Right atrium auricular region (tissue), 2 donors: ENCODE data around the gene DCANP1. TPM values are rescaled to one million over a fixed set of nuclear protein-coding genes. Genes with fewer than 3 reads are reported as not detected.

Experiments used
- DNase-seq: peaks from one replicate; pipeline ENCODE4 v3.0.0-alpha.2; 2019; ENCODE audit warnings: low spot score
- H3K27ac ChIP-seq, 2 donors: fragments of 200-600 bp; sonication (generic); 1 replicate in 1 of 2; 2 replicates in 1 of 2; pipeline ENCODE4 v1.5.1; 2016 to 2019
- H3K27me3 ChIP-seq, 2 donors: fragments of 200-600 bp; sonication (generic); one replicate each; pipeline versions ENCODE4 v1.5.1 to v1.6.0; 2017 to 2019
- H3K36me3 ChIP-seq: fragments of 200-600 bp; sonication (generic); one replicate; pipeline ENCODE4 v1.5.1; 2016
- H3K4me1 ChIP-seq, 2 donors: fragments of 200-600 bp; sonication (generic); one replicate each; pipeline versions ENCODE4 v1.5.1 to v1.6.0; 2017 to 2019
- H3K4me3 ChIP-seq, 2 donors: fragments of 200-600 bp; sonication (generic); 1 replicate in 1 of 2; 2 replicates in 1 of 2; pipeline ENCODE4 v1.5.1; 2017 to 2019; ENCODE audit warnings: mild to moderate bottlenecking in 1 of 2, moderate library complexity in 1 of 2
- H3K9me3 ChIP-seq, 2 donors: fragments of 200-600 bp; sonication (generic); one replicate each; pipeline ENCODE4 v1.5.1; 2019
- total RNA-seq, 2 donors: library from RNA; depleted of rRNA; stranded (reverse); fragments of >200 nt; gene quantifications; one replicate each; pipeline ENCODE4 v1.1.0, GENCODE V29; 2016
- TF ChIP-seq, protein P1 (sequence below), 2 donors: fragments of 200-600 bp; sonication (generic); IDR thresholded peaks; one replicate each; pipeline ENCODE4 v1.5.1; 2019; ENCODE audit warnings: antibody characterized with exemption in 2 of 2

Gene DCANP1
- total RNA-seq, 2 donors from 2014 or later, result not detected

DNA sequence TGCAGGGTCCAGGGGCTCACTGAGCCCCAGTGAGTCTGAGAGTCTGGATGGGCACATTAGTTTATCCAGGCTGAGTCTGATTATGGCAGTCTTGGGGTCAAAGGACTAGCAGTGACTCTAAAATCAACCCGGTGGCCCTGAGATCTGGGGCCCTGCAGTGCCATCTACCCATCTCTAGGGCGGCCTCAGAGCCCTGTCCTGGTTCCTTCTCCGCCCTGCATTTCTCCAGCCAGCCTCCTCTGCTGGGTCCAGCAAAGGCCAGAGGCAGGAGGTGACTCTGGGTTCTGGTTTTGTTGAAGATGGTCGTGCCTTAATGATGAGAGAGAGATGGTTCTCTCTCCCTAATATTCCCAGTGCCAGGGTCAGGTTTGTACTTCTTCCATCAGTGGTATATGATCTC, 15.0 kb downstream of the DCANP1 start:
- H3K4me3 ChIP-seq, result no peak overlapping the region
- TF ChIP-seq, protein P1, sequence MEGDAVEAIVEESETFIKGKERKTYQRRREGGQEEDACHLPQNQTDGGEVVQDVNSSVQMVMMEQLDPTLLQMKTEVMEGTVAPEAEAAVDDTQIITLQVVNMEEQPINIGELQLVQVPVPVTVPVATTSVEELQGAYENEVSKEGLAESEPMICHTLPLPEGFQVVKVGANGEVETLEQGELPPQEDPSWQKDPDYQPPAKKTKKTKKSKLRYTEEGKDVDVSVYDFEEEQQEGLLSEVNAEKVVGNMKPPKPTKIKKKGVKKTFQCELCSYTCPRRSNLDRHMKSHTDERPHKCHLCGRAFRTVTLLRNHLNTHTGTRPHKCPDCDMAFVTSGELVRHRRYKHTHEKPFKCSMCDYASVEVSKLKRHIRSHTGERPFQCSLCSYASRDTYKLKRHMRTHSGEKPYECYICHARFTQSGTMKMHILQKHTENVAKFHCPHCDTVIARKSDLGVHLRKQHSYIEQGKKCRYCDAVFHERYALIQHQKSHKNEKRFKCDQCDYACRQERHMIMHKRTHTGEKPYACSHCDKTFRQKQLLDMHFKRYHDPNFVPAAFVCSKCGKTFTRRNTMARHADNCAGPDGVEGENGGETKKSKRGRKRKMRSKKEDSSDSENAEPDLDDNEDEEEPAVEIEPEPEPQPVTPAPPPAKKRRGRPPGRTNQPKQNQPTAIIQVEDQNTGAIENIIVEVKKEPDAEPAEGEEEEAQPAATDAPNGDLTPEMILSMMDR (IDR thresholded peaks at IDR 0.05), result no peak
- H3K9me3 ChIP-seq, result peaks cover 0 to 8% of the 10 kb centered on the region in 2 donors

DNA sequence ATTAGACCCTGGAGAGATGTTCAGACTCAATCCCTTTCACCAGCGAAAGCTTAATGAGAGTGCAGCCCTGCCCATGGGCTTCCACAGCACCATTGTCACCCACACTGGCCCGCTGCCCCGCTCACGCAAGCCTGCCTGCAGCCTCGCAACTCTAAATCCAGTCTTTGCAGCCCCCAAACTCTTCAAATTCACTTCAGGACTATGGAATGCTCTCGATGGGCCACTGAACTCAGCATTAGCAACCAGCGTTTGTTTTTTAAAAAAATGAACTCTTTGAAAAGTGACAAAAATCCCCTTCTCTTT, 17.1 kb downstream of the DCANP1 start:
- Histone ChIP-seq H3K27me3 (no peaks in the 10 kb centered on the region), H3K9me3 (peaks cover 0 to 8% of the 10 kb centered on the region in 2 donors), H3K27ac (no peak overlapping the region), H3K4me1 (peaks cover 0 to 23% of the 10 kb centered on the region in 2 donors), H3K36me3 (no peaks in the 10 kb centered on the region), H3K4me3 (no peak overlapping the region)
- no peak for DNase-seq
- TF ChIP-seq, protein P1 (IDR thresholded peaks at IDR 0.05), result no peak

More for the DNA sequence above, 15.0 kb downstream of the DCANP1 start:
- Histone ChIP-seq H3K27ac (no peak overlapping the region), H3K27me3 (no peaks in the 10 kb centered on the region), H3K4me1 (peaks cover 0 to 23% of the 10 kb centered on the region in 2 donors), H3K36me3 (no peaks in the 10 kb centered on the region)
- no peak for DNase-seq

DNA sequence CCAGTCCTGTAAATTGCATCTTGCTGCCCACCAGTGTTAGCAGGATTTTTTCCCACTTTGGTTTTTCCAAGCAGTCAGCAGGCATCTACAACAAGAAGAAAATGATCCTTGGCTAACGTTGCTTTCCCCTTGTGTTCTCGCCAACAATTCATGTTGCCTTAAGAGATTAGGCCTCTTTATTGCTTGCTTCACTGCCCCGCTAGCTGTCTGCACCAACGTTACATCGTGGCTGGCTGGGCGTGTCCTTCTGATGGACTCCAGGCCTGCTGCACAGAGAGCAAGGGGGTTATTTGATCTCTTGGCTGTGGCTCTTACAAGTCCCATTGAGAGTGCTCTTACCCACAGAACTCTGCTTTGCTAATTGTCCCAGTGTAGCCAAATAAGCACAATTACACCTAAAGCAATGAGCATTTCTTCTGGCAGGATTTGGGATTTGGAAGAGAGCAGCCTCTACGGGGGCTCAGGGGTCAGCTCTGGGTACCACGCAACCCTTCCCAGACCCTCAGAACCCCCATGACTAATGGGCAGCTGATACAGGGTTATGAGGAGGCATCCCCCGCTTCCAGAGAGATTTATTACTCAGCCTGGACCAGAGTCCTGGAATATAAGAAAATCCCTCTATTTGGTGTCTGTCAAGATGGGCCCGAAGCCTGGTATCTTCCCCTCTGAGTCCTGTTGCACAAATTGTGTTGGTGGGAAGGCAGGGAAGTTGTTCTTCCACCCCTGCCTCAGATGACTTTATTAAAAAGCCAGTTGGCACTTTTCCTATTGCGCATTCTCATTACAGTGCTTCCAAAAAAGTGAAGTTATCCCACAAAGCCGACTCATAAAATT, 17.6 kb downstream of the DCANP1 start:
- TF ChIP-seq, protein P1 (IDR thresholded peaks at IDR 0.05), result no peak
- no peak overlapping the region for H3K27ac ChIP-seq
- peak; percentile 68 for DNase-seq
- H3K4me3 ChIP-seq, result no peak overlapping the region
- H3K9me3 ChIP-seq, result peaks cover 0 to 8% of the 10 kb centered on the region in 2 donors
- H3K36me3 ChIP-seq, result no peaks in the 10 kb centered on the region
- H3K27me3 ChIP-seq, result no peaks in the 10 kb centered on the region
- H3K4me1 ChIP-seq, result peaks cover 0 to 20% of the 10 kb centered on the region in 2 donors

DNA sequence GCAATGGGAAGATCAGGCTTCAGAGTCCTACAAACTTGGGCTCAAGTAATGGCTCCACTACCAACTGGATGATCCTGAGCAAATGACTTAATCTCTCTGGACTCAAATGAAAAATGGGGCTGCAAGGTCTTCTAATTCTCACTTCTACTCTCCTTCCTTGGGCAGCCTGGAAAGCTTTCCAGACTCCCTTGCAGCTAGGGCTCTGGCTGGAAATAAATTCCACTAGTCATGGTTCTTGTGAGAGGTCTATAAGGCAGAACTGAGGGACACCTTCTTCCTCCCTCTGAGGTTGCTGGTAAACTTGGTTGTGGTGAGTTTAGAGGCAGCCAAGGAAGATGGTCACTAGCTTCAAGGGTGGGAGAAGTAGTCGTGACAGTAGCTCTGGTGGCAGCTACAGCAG, 18.6 kb downstream of the DCANP1 start:
- Histone ChIP-seq H3K4me3 (no peak overlapping the region), H3K27me3 (no peaks in the 10 kb centered on the region), H3K4me1 (peaks cover 0 to 13% of the 10 kb centered on the region in 2 donors), H3K27ac (no peak overlapping the region), H3K36me3 (no peaks in the 10 kb centered on the region), H3K9me3 (peaks cover 0 to 8% of the 10 kb centered on the region in 2 donors)
- DNase-seq, result no peak
- TF ChIP-seq, protein P1 (IDR thresholded peaks at IDR 0.05), result no peak

DNA sequence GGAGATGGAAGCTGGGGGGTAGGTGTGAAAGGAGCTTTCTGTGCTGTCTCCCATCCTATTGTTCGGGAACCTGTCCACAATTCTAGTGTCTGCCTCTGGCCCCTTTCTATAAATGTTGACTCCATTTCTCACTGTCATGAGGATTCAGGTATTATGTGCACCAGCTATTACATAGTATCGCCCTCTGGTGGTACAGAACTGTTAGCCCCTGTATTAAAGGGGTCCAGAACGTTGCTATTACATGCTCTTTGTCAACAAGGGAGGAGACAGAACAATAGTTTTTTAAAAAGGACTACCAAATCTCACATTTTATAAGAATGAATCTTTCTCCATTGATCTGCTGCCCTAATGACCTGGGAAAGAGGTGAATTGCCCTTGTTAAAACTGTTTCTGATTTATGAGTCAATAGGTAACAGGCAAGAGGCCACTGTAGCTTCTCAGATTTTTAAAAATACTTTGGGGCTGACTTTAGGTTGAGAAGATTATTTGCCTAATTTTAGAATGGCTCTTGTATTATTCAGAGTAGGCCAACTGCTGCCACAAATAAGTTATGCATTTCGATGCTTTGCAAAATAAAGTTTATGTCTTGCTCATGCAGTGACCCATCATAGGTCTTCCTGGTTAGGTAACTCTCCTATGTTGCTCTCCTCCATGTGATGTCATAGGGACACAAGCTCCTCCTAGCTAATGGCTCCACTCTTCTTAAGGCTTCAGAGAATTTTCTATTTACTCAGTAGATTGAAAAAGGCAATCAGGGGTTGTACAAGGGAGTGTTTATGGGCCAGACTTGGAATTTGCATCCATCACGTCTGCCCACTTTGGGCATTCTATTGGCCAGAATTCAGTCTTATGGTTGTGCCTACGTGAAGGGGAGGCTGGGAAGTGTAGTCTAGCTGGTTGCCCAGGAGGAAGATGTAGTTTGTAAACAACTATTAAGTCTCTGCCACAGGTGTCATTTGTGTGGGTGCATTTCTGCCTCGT, 20.8 kb downstream of the DCANP1 start:
- TF ChIP-seq, protein P1 (IDR thresholded peaks at IDR 0.05), result peak; percentile 56 to 73
- no peak for DNase-seq
- H3K27me3 ChIP-seq, result no peaks in the 10 kb centered on the region
- H3K4me3 ChIP-seq, result no peak overlapping the region
- H3K36me3 ChIP-seq, result no peaks in the 10 kb centered on the region
- no peak overlapping the region for H3K27ac ChIP-seq
- peaks cover 0 to 8% of the 10 kb centered on the region in 2 donors for H3K9me3 ChIP-seq
- H3K4me1 ChIP-seq, result peaks cover 0 to 13% of the 10 kb centered on the region in 2 donors
